Measurements from ENCODE around the gene EWSR1. TPM values are rescaled to one million over a fixed set of nuclear protein-coding genes. Genes with fewer than 3 reads are reported as not detected.

EWSR1 gene
- total RNA-seq, 2 donors from 2014 or later = 197 to 225 TPM

GRCh38 chr22:29330291-29330690 is 62.2 kb downstream of the EWSR1 start:
- ATAC-seq (ENCODE audit: insufficient number of reproducible peaks, low FRiP score, low read depth) = no peak
- Histone ChIP-seq H3K4me3 (no peak overlapping the region), H3K36me3 (peaks cover 23% of the 10 kb centered on the region), H3K9me3 (no peaks in the 10 kb centered on the region), H3K27me3 (replicated peaks; ENCODE audit: insufficient read depth) (no peaks in the 10 kb centered on the region), H3K4me1 (ENCODE audit: control insufficient read depth in 1 of 2, low read depth in 2 of 2) (peaks cover 0 to 5% of the 10 kb centered on the region in 2 donors), H3K27ac (no peak overlapping the region)
- no peak for TF ChIP-seq CTCF (IDR thresholded peaks at IDR 0.05)
- no peak for DNase-seq (ENCODE audit: low spot score)

- Histone ChIP-seq H3K27me3 (replicated peaks; ENCODE audit: insufficient read depth) (no peaks in the 10 kb centered on the region), H3K4me3 (no peak overlapping the region), H3K27ac (no peak overlapping the region), H3K4me1 (ENCODE audit: control insufficient read depth in 1 of 2, low read depth in 2 of 2) (peaks cover 0 to 4% of the 10 kb centered on the region in 2 donors), H3K36me3 (peaks cover 23% of the 10 kb centered on the region), H3K9me3 (no peaks in the 10 kb centered on the region)
- DNase-seq (ENCODE audit: low spot score) (no peak), ATAC-seq (ENCODE audit: insufficient number of reproducible peaks, low FRiP score, low read depth) (no peak)
- TF ChIP-seq CTCF (IDR thresholded peaks at IDR 0.05) = no peak
Measured at GRCh38 chr22:29330753-29331152, 62.7 kb downstream of the EWSR1 start.

GRCh38 chr22:29331213-29331612 is 63.1 kb downstream of the EWSR1 start:
- ATAC-seq (ENCODE audit: insufficient number of reproducible peaks, low FRiP score, low read depth) (no peak), DNase-seq (ENCODE audit: low spot score) (no peak)
- no peaks in the 10 kb centered on the region for H3K4me1 ChIP-seq (ENCODE audit: control insufficient read depth in 1 of 2, low read depth in 2 of 2)
- H3K9me3 ChIP-seq = no peaks in the 10 kb centered on the region
- H3K27ac ChIP-seq = no peak overlapping the region
- H3K27me3 ChIP-seq (replicated peaks; ENCODE audit: insufficient read depth) = no peaks in the 10 kb centered on the region
- H3K36me3 ChIP-seq = peaks cover 26% of the 10 kb centered on the region
- no peak overlapping the region for H3K4me3 ChIP-seq
- TF ChIP-seq CTCF (IDR thresholded peaks at IDR 0.05) = no peak

GRCh38 chr22:29331658-29332300 is 63.7 kb downstream of the EWSR1 start:
- H3K27ac ChIP-seq = no peak overlapping the region
- no peak overlapping the region for H3K4me3 ChIP-seq
- TF ChIP-seq CTCF (IDR thresholded peaks at IDR 0.05) = no peak
- no peaks in the 10 kb centered on the region for H3K9me3 ChIP-seq
- H3K4me1 ChIP-seq (ENCODE audit: control insufficient read depth in 1 of 2, low read depth in 2 of 2) = no peaks in the 10 kb centered on the region
- H3K36me3 ChIP-seq = peaks cover 25% of the 10 kb centered on the region
- H3K27me3 ChIP-seq (replicated peaks; ENCODE audit: insufficient read depth) = no peaks in the 10 kb centered on the region
- no peak for ATAC-seq (ENCODE audit: insufficient number of reproducible peaks, low FRiP score, low read depth)
- DNase-seq (ENCODE audit: low spot score) = no peak

- ATAC-seq (ENCODE audit: insufficient number of reproducible peaks, low FRiP score, low read depth) (no peak), DNase-seq (ENCODE audit: low spot score) (no peak)
- TF ChIP-seq CTCF (IDR thresholded peaks at IDR 0.05) = no peak
- Histone ChIP-seq H3K27me3 (replicated peaks; ENCODE audit: insufficient read depth) (no peaks in the 10 kb centered on the region), H3K9me3 (no peaks in the 10 kb centered on the region), H3K4me3 (no peak overlapping the region), H3K36me3 (peaks cover 24% of the 10 kb centered on the region), H3K27ac (no peak overlapping the region), H3K4me1 (ENCODE audit: control insufficient read depth in 1 of 2, low read depth in 2 of 2) (no peaks in the 10 kb centered on the region)
Measured at GRCh38 chr22:29332886-29333496, 64.9 kb downstream of the EWSR1 start.

Measured in thoracic aorta (tissue), 2 donors.